Cerebellar nuclear complex (tissue), 1 donor: ENCODE data around the gene TMCO4.
"Not testable (repeated sequence)": the region's sequence is repeated elsewhere in the genome, so short reads cannot be mapped to it uniquely, and the experiment has no call there.

Experiments
- DNase-seq, 2 experiments: peaks; one replicate each; lab custom pipeline; 2025; lab: John Stamatoyannopoulos, UW

Gene TMCO4

GRCh38 chr1:19637606-19638005 is 162.1 kb downstream of the TMCO4 start:
- DNase-seq, result no peak

- DNase-seq, result not testable (repeated sequence)
Measured at GRCh38 chr1:19636749-19637148, 163.0 kb downstream of the TMCO4 start.

GRCh38 chr1:19636065-19636464 is 163.7 kb downstream of the TMCO4 start:
- DNase-seq, result no peak

- DNase-seq, result no peak
Measured at GRCh38 chr1:19635646-19636045, 164.1 kb downstream of the TMCO4 start.

GRCh38 chr1:19635064-19635463 is 164.7 kb downstream of the TMCO4 start:
- DNase-seq, result not testable (repeated sequence)

GRCh38 chr1:19633106-19633505 is 166.6 kb downstream of the TMCO4 start:
- DNase-seq, result no peak
